Measurements from ENCODE around the gene ALK. TPM values are rescaled to one million over a fixed set of nuclear protein-coding genes. Genes with fewer than 3 reads are reported as not detected.

Gene ALK
- polyA plus RNA-seq, 1 of the 3 experiments (the other 2 are of a cell fraction), result 0.30 TPM

GRCh38 chr2:29952973-29953372, 31.6 kb upstream of the ALK start (continued):
- TF ChIP-seq FOSL2 (IDR thresholded peaks at IDR 0.05; ENCODE audit: borderline replicate concordance, low read depth), result no peak

DNA sequence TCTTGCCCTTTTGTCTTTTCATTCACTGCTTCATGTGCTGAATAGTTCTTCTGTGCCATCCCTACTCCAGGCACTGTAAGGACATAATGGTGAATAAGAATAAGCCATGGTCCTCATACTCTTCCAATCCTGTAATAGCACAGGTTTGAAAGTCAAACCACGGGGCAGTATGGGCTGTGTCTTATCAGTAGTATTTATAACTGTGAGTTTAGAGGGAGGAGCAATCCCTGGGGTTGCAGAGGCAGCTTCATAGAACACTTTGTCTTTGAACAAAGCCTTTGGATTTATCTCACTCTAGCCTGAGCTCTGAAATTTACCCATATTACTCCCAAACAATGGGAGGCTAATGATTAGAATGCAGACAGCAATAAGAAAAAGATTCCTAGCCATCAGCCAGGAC, 30.2 kb upstream of the ALK start:
- DNase-seq, result no peak
- ChIA-PET CTCF (interaction anchor here (1.5 to 5.2 kb wide), 4 partner anchors 9 to 121 kb away, joined by 3 to 44 read pairs (median 14); partner anchors contain the start of gene ALK), POLR2A (no interaction called here)
- H3K9me3 ChIP-seq, result no peaks in the 10 kb centered on the region
- no peaks in the 10 kb centered on the region for H3K27me3 ChIP-seq (ENCODE audit: insufficient read depth)
- no peaks in the 10 kb centered on the region for H3K79me2 ChIP-seq (ENCODE audit: insufficient read depth)
- H3K4me3 ChIP-seq (ENCODE audit: low read depth in 2 of 2, low read length in 1 of 2), result no peak overlapping the region
- H2AFZ ChIP-seq (ENCODE audit: low read depth), result no peak overlapping the region
- peaks cover 0 to 26% of the 10 kb centered on the region in 2 experiments; a peak in 2 of 4 replicates for H3K4me1 ChIP-seq (ENCODE audit: control insufficient read depth in 1 of 2, insufficient read depth in 2 of 2, low read depth in 1 of 2, low read length in 1 of 2)
- TF ChIP-seq RAD21 (IDR thresholded peaks at IDR 0.05; ENCODE audit: low read length) (no peak), JUND (IDR thresholded peaks at IDR 0.05) (no peak), CTCF (IDR thresholded peaks at IDR 0.05) (no peak), IRF3 (IDR thresholded peaks at IDR 0.05; ENCODE audit: low read depth, low read length) (no peak), NRF1 (IDR thresholded peaks at IDR 0.05; ENCODE audit: low read depth, low read length) (no peak), GABPA (IDR thresholded peaks at IDR 0.05; ENCODE audit: low read depth) (no peak), YY1 (IDR thresholded peaks at IDR 0.05; ENCODE audit: low read depth) (no peak), POLR2AphosphoS5 (IDR thresholded peaks at IDR 0.05; ENCODE audit: low read depth, low read length) (no peak), REST (IDR thresholded peaks at IDR 0.05; ENCODE audit: low read depth, low read length) (no peak), FOXM1 (IDR thresholded peaks at IDR 0.05; ENCODE audit: low read depth) (no peak)
- TF ChIP-seq, protein P1, sequence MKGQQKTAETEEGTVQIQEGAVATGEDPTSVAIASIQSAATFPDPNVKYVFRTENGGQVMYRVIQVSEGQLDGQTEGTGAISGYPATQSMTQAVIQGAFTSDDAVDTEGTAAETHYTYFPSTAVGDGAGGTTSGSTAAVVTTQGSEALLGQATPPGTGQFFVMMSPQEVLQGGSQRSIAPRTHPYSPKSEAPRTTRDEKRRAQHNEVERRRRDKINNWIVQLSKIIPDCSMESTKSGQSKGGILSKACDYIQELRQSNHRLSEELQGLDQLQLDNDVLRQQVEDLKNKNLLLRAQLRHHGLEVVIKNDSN (IDR thresholded peaks at IDR 0.05; ENCODE audit: borderline replicate concordance, low read depth), result no peak
- TF ChIP-seq, protein P2, sequence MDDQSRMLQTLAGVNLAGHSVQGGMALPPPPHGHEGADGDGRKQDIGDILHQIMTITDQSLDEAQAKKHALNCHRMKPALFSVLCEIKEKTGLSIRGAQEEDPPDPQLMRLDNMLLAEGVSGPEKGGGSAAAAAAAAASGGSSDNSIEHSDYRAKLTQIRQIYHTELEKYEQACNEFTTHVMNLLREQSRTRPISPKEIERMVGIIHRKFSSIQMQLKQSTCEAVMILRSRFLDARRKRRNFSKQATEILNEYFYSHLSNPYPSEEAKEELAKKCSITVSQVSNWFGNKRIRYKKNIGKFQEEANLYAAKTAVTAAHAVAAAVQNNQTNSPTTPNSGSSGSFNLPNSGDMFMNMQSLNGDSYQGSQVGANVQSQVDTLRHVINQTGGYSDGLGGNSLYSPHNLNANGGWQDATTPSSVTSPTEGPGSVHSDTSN (IDR thresholded peaks at IDR 0.05), result no peak
- TF ChIP-seq, protein P3, sequence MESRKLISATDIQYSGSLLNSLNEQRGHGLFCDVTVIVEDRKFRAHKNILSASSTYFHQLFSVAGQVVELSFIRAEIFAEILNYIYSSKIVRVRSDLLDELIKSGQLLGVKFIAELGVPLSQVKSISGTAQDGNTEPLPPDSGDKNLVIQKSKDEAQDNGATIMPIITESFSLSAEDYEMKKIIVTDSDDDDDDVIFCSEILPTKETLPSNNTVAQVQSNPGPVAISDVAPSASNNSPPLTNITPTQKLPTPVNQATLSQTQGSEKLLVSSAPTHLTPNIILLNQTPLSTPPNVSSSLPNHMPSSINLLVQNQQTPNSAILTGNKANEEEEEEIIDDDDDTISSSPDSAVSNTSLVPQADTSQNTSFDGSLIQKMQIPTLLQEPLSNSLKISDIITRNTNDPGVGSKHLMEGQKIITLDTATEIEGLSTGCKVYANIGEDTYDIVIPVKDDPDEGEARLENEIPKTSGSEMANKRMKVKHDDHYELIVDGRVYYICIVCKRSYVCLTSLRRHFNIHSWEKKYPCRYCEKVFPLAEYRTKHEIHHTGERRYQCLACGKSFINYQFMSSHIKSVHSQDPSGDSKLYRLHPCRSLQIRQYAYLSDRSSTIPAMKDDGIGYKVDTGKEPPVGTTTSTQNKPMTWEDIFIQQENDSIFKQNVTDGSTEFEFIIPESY (IDR thresholded peaks at IDR 0.05; ENCODE audit: borderline replicate concordance, low read depth), result no peak
- H3K4me2 ChIP-seq, result no peak overlapping the region
- H3K27ac ChIP-seq (ENCODE audit: low read depth in 2 of 2, low read length in 1 of 2), result no peak overlapping the region
- H3K9me2 ChIP-seq, result no peaks in the 10 kb centered on the region
- WGBS (ENCODE audit: low lambda C conversion rate), result 0% methylated on average over 1 of the region's 1 CpG
- no peaks in the 10 kb centered on the region for H3K36me3 ChIP-seq (replicated peaks in 1 of 2; ENCODE audit: control insufficient read depth in 1 of 2, insufficient read depth in 2 of 2, low read length in 1 of 2)
- no peaks in the 10 kb centered on the region for H3F3A ChIP-seq (replicated peaks; ENCODE audit: insufficient read depth)
- no peak overlapping the region for H3K9ac ChIP-seq
- H4K20me1 ChIP-seq (ENCODE audit: insufficient read depth), result no peaks in the 10 kb centered on the region
